ENCODE data around the gene DEFB132. TPM values are rescaled to one million over a fixed set of nuclear protein-coding genes. Genes with fewer than 3 reads are reported as not detected.

Gene DEFB132
- total RNA-seq, 4 donors from 2014 or later = not detected

DNA sequence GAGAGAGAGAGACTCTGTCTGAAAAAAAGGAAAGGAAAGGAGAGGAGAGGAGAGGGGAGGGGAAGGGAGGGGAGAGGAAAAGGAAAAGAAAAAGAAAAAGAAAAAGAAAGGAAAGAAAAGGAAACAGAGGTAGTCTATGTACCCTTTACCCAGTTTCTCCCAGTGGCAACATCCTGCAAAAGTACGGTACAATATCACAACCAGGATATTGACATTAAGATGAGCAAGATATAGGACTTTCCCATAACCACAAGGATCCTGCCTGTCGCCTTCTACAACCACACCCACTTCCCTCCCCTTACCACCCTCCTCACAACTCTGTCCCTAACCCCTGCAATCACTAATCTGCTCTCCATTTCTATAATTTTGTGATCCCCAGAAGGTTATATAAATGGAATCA is 29.0 kb downstream of the DEFB132 start:
- intact Hi-C loops (cut with DNase I; ENCODE audit: low total_unique reads) = no loop called here
- WGBS, 2 donors = 72% methylated on average over 2 of the region's 2 CpGs
- TF ChIP-seq POLR2A (IDR thresholded peaks at IDR 0.05) = no peak
- TF ChIP-seq, protein P1, sequence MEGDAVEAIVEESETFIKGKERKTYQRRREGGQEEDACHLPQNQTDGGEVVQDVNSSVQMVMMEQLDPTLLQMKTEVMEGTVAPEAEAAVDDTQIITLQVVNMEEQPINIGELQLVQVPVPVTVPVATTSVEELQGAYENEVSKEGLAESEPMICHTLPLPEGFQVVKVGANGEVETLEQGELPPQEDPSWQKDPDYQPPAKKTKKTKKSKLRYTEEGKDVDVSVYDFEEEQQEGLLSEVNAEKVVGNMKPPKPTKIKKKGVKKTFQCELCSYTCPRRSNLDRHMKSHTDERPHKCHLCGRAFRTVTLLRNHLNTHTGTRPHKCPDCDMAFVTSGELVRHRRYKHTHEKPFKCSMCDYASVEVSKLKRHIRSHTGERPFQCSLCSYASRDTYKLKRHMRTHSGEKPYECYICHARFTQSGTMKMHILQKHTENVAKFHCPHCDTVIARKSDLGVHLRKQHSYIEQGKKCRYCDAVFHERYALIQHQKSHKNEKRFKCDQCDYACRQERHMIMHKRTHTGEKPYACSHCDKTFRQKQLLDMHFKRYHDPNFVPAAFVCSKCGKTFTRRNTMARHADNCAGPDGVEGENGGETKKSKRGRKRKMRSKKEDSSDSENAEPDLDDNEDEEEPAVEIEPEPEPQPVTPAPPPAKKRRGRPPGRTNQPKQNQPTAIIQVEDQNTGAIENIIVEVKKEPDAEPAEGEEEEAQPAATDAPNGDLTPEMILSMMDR (IDR thresholded peaks at IDR 0.05) = no peak
- H3K4me3 ChIP-seq (ENCODE audit: low read depth, poor library complexity, severe bottlenecking) = no peak overlapping the region
- DNase-seq (ENCODE audit: low spot score in 2 of 2) = no peak

DNA sequence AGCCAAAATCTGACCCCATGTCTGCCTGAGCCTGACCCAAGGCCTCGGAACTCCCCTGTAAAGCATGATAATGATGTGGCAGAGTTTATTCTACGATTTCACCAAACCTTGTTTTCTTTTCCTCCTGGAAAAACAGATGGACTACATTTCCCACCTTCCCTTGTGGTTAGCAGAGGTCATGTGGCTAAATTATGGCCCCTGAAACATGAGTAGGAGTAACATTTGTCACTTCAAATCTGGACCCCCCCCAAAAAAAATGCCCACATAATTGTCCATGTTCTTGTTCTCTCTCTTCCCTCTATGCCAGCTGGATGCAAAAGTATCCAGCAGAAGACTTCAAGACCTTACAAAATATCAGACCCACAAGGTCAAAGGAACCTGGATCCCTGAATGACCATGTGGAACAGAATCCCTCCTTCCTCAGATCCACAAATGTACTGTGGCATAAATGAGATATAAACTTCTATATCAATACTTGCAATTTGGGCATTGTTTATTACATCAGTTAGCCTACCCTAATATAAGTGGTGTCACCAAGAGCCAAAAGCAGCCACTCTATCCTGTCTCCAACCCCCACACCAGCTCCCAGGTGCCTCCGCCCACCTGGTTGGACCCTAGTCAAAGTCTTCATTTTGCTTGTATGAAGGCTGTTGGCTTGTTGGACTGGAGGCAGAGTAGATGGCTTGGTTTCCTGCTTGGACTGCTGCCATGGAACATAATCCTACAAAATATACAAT is 31.6 kb downstream of the DEFB132 start:
- intact Hi-C loops (cut with DNase I; ENCODE audit: low total_unique reads) = no loop called here
- no peak overlapping the region for H3K4me3 ChIP-seq (ENCODE audit: low read depth, poor library complexity, severe bottlenecking)
- WGBS, 2 donors = 93 to 97% methylated on average over 3 of the region's 3 CpGs
- TF ChIP-seq POLR2A (IDR thresholded peaks at IDR 0.05) = no peak
- TF ChIP-seq, protein P1 (IDR thresholded peaks at IDR 0.05) = no peak
- DNase-seq (ENCODE audit: low spot score in 2 of 2) = no peak

DNA sequence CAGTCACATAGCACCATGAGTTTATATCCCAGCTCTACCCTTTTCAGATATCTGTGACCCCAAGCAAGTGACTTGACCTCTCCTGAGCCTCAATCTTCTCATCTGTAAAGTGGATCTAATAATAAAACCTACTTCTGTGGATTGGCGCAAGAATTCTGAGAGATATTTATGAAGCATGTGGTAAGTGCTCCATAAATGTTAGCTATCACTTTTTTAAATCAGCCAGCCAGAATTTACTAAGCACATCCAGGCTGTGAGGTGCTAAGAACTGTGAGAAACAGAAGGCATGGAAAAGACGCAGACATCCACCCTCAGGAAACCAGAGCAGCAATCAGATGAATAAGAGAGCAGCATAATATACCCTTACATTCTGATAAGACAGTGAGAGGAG is 32.2 kb downstream of the DEFB132 start:
- WGBS, 2 donors = 42 to 51% methylated on average over 2 of the region's 2 CpGs
- intact Hi-C loops (cut with DNase I; ENCODE audit: low total_unique reads) = no loop called here
- peak overlapping the region; percentile 42 for H3K4me3 ChIP-seq (ENCODE audit: low read depth, poor library complexity, severe bottlenecking)
- TF ChIP-seq, protein P1 (IDR thresholded peaks at IDR 0.05) = no peak
- TF ChIP-seq POLR2A (IDR thresholded peaks at IDR 0.05) = no peak
- DNase-seq (ENCODE audit: low spot score in 2 of 2) = no peak

DNA sequence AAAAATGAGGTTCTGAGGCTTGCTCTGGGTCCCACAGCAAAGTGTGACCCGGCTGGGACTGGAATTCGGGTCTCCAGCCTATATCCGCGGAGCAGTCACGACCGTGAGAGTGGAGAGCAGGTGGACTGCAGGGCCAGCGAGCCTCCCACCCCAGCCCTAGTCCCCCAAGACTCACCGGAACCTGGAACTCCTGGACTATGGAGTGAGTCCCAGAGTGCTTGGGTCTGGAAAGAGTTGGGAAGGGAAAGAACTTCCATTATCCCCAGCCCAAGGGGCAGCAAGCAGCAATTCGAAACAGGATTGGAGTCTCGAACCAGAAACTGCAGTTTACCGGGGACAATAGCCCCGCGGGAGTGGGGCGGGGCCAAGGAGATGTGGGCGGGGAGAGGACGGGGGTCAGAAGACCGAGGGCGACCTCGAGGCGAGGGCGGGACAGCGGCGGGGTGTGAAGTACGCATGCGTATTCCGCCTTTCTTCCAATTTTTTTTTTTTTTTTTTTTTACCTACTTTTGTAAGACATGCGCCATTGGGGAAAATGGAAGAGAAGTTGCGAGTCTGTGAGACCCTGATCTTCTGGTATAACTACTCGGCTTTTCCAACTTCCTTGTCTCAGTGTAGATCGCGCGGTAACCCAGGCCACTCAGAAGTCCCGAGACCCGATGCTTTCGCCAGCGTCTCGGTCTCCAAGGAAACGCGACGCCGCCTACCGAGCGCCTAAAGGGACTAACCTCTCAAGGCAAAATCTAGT is 32.7 kb downstream of the DEFB132 start, which contains the start of gene C20orf96:
C20orf96 (minus strand) TSS at position 667 of the 748 bp plus-strand sequence; CDS start at position 527, 140 bp downstream.
- 0 to 1% methylated on average over 43 of the region's 43 CpGs for WGBS, 2 donors
- TF ChIP-seq, protein P1 (IDR thresholded peaks at IDR 0.05) = no peak
- no peak for TF ChIP-seq POLR2A (IDR thresholded peaks at IDR 0.05)
- intact Hi-C loops (cut with DNase I; ENCODE audit: low total_unique reads) = no loop called here
- H3K4me3 ChIP-seq (ENCODE audit: low read depth, poor library complexity, severe bottlenecking) = peak within 1 kb of the TSS; percentile 42
- peak; percentile 87 to 98 for DNase-seq (ENCODE audit: low spot score in 2 of 2)

DNA sequence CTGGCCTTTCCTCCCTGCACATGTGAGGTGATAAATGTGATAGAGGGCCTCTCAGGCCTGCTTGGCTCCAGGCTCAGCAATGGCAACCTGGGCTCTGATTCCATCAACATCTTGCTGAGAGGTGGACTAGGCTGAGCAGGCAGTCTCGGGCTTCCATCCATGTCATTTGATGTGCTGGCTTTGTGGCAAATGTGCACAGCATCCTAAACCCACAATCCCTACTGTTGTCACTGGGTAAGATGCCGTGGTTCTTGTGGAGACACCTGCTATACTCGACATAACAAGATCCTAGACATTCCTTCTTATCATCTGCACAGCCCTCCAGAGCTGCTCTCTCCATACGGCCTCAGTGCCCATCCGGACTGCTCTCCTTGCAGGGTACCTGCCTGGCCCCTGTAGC is 37.1 kb downstream of the DEFB132 start:
- no peak overlapping the region for H3K4me3 ChIP-seq (ENCODE audit: low read depth, poor library complexity, severe bottlenecking)
- no peak for DNase-seq (ENCODE audit: low spot score in 2 of 2)
- WGBS, 2 donors = 91 to 96% methylated on average over 5 of the region's 5 CpGs
- TF ChIP-seq, protein P1 (IDR thresholded peaks at IDR 0.05) = no peak
- no peak for TF ChIP-seq POLR2A (IDR thresholded peaks at IDR 0.05)
- intact Hi-C loops (cut with DNase I; ENCODE audit: low total_unique reads) = no loop called here
